AML-193 (cell line): ENCODE measurements around the gene PCSK9.

Experiments
- DNase-seq, 2 experiments: peaks; one replicate each; lab custom pipeline; 2025; lab: John Stamatoyannopoulos, UW

Gene PCSK9

DNA sequence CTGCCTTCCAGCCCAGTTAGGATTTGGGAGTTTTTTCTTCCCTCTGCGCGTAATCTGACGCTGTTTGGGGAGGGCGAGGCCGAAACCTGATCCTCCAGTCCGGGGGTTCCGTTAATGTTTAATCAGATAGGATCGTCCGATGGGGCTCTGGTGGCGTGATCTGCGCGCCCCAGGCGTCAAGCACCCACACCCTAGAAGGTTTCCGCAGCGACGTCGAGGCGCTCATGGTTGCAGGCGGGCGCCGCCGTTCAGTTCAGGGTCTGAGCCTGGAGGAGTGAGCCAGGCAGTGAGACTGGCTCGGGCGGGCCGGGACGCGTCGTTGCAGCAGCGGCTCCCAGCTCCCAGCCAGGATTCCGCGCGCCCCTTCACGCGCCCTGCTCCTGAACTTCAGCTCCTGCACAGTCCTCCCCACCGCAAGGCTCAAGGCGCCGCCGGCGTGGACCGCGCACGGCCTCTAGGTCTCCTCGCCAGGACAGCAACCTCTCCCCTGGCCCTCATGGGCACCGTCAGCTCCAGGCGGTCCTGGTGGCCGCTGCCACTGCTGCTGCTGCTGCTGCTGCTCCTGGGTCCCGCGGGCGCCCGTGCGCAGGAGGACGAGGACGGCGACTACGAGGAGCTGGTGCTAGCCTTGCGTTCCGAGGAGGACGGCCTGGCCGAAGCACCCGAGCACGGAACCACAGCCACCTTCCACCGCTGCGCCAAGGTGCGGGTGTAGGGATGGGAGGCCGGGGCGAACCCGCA is at the start of gene PCSK9:
Gene PCSK9 (plus strand): TSS at position 207 of the 741 bp plus-strand sequence. CDS start 290 bp downstream, at position 497.
- DNase-seq: no peak

- DNase-seq: no peak
Measured at GRCh38 chr1:54989968-54990810, 49.2 kb upstream of the PCSK9 start.

- no peak for DNase-seq
Measured at GRCh38 chr1:54990916-54991315, 48.4 kb upstream of the PCSK9 start.

GRCh38 chr1:54991939-54992338 is 47.4 kb upstream of the PCSK9 start:
- DNase-seq: no peak

GRCh38 chr1:54993140-54993539 is 46.2 kb upstream of the PCSK9 start:
- no peak for DNase-seq

- no peak for DNase-seq
Measured at GRCh38 chr1:54994355-54994990, 44.9 kb upstream of the PCSK9 start.

GRCh38 chr1:54995013-54995760 is 44.2 kb upstream of the PCSK9 start:
- no peak for DNase-seq

- DNase-seq: no peak
Measured at GRCh38 chr1:54995835-54996234, 43.5 kb upstream of the PCSK9 start.

- DNase-seq: peak; percentile 49 to 54
Measured at GRCh38 chr1:54996359-54996868, 42.9 kb upstream of the PCSK9 start.

DNA sequence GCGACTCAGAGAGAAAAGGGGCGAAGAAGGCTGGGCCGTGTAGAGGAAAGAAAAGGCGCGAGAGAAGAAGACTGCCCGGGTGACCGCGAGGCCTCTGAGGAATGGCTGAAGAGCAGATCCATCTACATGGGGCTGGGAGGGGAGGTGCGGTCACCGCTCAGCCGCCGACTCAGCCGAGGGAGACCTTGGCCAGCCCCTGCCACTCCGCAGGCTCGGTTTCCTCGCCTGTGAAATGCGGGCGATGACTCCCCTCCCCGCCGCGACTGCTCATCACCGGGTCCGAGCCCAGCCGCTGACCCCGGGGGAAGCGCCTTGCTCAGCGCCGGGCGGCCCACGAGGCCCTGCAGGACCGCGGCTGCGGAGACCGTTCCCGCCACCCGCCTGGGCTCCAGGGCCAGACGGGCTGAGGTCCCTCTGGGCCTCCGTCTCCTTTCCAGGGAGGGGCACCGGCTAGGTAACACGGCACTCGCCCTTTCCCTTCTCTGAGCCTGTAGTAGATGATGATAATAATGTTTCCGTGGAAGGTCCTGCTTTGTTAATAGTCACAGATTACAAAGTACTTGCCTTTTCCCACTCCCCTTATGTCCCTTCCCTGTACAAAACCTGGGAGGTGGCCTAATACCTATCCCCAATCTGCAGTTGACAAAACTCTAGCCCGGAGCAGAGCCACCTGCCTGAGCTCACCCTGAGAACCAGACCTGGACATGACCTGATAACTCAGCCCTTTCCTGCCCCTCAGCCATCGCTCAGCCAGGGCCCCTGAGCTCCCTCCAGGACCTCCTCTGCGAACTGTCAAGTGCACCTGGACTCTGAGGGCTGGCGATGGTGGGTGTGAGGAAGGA is 42.3 kb upstream of the PCSK9 start:
- no peak for DNase-seq

DNA sequence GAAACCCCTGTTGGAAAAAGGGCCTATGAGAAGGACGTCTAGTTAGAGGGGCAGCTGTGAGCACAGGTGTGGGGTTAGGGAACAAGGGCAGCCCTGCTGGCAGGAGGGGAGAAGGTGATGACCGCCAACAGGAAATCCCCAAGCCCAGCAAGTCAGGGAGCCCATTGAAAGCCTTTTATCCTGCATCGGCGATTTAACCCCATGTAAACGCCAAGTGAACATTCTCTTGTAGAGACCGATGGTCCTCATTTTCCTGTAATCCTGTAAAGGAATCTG is 41.7 kb upstream of the PCSK9 start:
- DNase-seq: no peak

- no peak for DNase-seq
Measured at GRCh38 chr1:54998100-54998499, 41.2 kb upstream of the PCSK9 start.

GRCh38 chr1:54998677-54999076 is 40.7 kb upstream of the PCSK9 start, which contains the start of gene BSND:
BSND (plus strand) TSS chr1:54998933; CDS start chr1:54999187, 254 bp downstream.
- DNase-seq: no peak

- no peak for DNase-seq
Measured at GRCh38 chr1:55000110-55001085, 39.0 kb upstream of the PCSK9 start.

- no peak for DNase-seq
Measured at GRCh38 chr1:55001311-55001710, 38.0 kb upstream of the PCSK9 start.

GRCh38 chr1:55002686-55003085 is 36.7 kb upstream of the PCSK9 start:
- DNase-seq: no peak

- DNase-seq: no peak
Measured at GRCh38 chr1:55005351-55006140, 33.8 kb upstream of the PCSK9 start.

DNA sequence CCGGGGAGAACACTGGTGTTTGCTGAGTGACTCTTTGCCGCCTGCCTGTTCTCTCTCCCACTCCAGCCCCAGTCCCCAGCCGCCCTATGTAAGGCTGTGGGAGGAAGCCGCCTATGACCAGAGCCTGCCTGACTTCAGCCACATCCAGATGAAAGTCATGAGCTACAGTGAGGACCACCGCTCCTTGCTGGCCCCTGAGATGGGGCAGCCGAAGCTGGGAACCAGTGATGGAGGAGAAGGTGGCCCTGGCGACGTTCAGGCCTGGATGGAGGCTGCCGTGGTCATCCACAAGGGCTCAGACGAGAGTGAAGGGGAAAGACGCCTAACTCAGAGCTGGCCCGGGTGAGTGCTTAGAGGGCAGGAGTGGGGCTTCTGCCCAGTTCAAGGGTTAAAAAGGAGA is 32.4 kb upstream of the PCSK9 start:
- DNase-seq: no peak

GRCh38 chr1:55007625-55008024 is 31.7 kb upstream of the PCSK9 start:
- DNase-seq: no peak
